Naive thymus-derived CD4-positive, alpha-beta T cell (primary cell): ENCODE measurements around the gene TNC. TPM values are rescaled to one million over a fixed set of nuclear protein-coding genes. Genes with fewer than 3 reads are reported as not detected.

Experiments
- ATAC-seq: fragments of 150-1000 bp; cut with Tn5 transposase; 2 replicates; pipeline ENCODE4 v1.10.0; 2021; ENCODE audit warnings: mild to moderate bottlenecking, moderate library complexity
- CTCF ChIA-PET: fragments of 350-600 bp; sonication (Branson Sonifier 250); formaldehyde crosslinking; loops from one replicate; lab custom pipeline; 2021; ENCODE audit warnings: antibody characterized with exemption; lab: Charles Lee
- POLR2A ChIA-PET: fragments of 350-600 bp; sonication (Branson Sonifier 250); formaldehyde crosslinking; loops from one replicate; lab custom pipeline; 2021; ENCODE audit warnings: antibody characterized with exemption, inconsistent platforms; lab: Charles Lee
- DNase-seq, 9 donors: peaks; one replicate each; pipeline versions ENCODE4 v3.0.0 to v3.0.0-alpha.2; 2020 to 2022; ENCODE audit warnings: mixed read lengths in 1 of 9
- H3K27ac ChIP-seq: one replicate; pipeline ENCODE4 v1.7.0; 2013; ENCODE audit warnings: mild to moderate bottlenecking, low read depth, low read length, moderate library complexity
- H3K27me3 ChIP-seq, 2 donors: one replicate each; pipeline ENCODE4 v1.7.0; 2013; ENCODE audit warnings: low read length in 2 of 2, mild to moderate bottlenecking in 2 of 2, moderate library complexity in 2 of 2; ENCODE audit not compliant: control insufficient read depth in 2 of 2, insufficient read depth in 2 of 2
- H3K36me3 ChIP-seq, 3 experiments: 1 replicate in 2 of 3; 2 replicates in 1 of 3; pipeline ENCODE4 v1.7.0; 2013; ENCODE audit warnings: low read length in 3 of 3, mild to moderate bottlenecking in 3 of 3, moderate library complexity in 1 of 3; ENCODE audit not compliant: insufficient read depth in 3 of 3, control insufficient read depth in 2 of 3
- H3K4me1 ChIP-seq, 2 donors: one replicate each; pipeline ENCODE4 v1.7.0; 2013; ENCODE audit warnings: low read length in 2 of 2, mild to moderate bottlenecking in 2 of 2, moderate library complexity in 1 of 2; ENCODE audit not compliant: control insufficient read depth in 2 of 2, insufficient read depth in 2 of 2
- H3K4me3 ChIP-seq: 2 replicates; pipeline ENCODE4 v1.7.0; 2013; ENCODE audit warnings: mild to moderate bottlenecking, low read length
- H3K9me3 ChIP-seq, 3 experiments: 1 replicate in 2 of 3; 2 replicates in 1 of 3; pipeline ENCODE4 v1.7.0; 2013; ENCODE audit warnings: low read length in 3 of 3; ENCODE audit not compliant: control insufficient read depth in 2 of 3
- H3K27ac Mint-ChIP-seq, 9 donors: one replicate each; pipeline ENCODE4 v1.8.0; 2020 to 2022; ENCODE audit warnings: mixed read lengths in 9 of 9, mild to moderate bottlenecking in 8 of 9, moderate library complexity in 5 of 9, inconsistent platforms in 2 of 9
- H3K27me3 Mint-ChIP-seq, 5 donors: one replicate each; pipeline ENCODE4 v1.8.0; 2021 to 2022; ENCODE audit warnings: mixed read lengths in 5 of 5, mild to moderate bottlenecking in 1 of 5
- H3K36me3 Mint-ChIP-seq, 5 donors: one replicate each; pipeline ENCODE4 v1.8.0; 2020 to 2022; ENCODE audit warnings: mixed read lengths in 5 of 5, mild to moderate bottlenecking in 3 of 5, inconsistent platforms in 1 of 5
- H3K4me1 Mint-ChIP-seq, 7 donors: one replicate each; pipeline ENCODE4 v1.8.0; 2020 to 2022; ENCODE audit warnings: mixed read lengths in 7 of 7, mild to moderate bottlenecking in 3 of 7, inconsistent platforms in 1 of 7
- H3K4me3 Mint-ChIP-seq, 10 donors: one replicate each; pipeline ENCODE4 v1.8.0; 2020 to 2022; ENCODE audit warnings: mild to moderate bottlenecking in 10 of 10, mixed read lengths in 10 of 10, moderate library complexity in 6 of 10, inconsistent platforms in 2 of 10
- H3K9me3 Mint-ChIP-seq, 11 donors: one replicate each; pipeline ENCODE4 v1.8.0; 2020 to 2022; ENCODE audit warnings: mixed read lengths in 11 of 11, mild to moderate bottlenecking in 4 of 11, inconsistent platforms in 1 of 11, moderate library complexity in 1 of 11
- intact Hi-C, 2 donors: fragments of 100-400 bp; cut with micrococcal nuclease; formaldehyde crosslinking; loops; one replicate each; pipeline ENCODE4 v1.15.1; 2023
- polyA plus RNA-seq, 2 donors: library from polyadenylated mRNA; unstranded; fragments of 300-500 nt; fragmentation: Illumina TruSeq; gene quantifications; one replicate each; pipeline ENCODE4 v1.2.3, GENCODE V29; 2021
- total RNA-seq, 6 experiments: library from RNA in 5 of 6; stranded (reverse) in 5 of 6; gene quantifications; 1 replicate in 5 of 6; 2 replicates in 1 of 6; pipeline ENCODE4 v1.2.3 and lab custom pipeline; 2021 to 2026

The TNC gene
- total and polyA plus RNA-seq, 7 experiments from 2014 or later: 0.22 TPM; not detected in 6

- no peaks in the 10 kb centered on the region for H3K36me3 Mint-ChIP-seq
- Histone ChIP-seq H3K36me3 (no peaks in the 10 kb centered on the region), H3K27ac (no peak overlapping the region), H3K27me3 (no peaks in the 10 kb centered on the region), H3K4me3 (no peak overlapping the region), H3K9me3 (no peaks in the 10 kb centered on the region), H3K4me1 (peaks cover 0 to 3% of the 10 kb centered on the region in 2 donors)
- H3K27ac Mint-ChIP-seq: no peak overlapping the region
- H3K9me3 Mint-ChIP-seq: no peaks in the 10 kb centered on the region
- no peak for DNase-seq
- intact Hi-C loops: no loop called here
- no peak for ATAC-seq
- ChIA-PET POLR2A (no interaction called here), CTCF (no interaction called here)
- no peak overlapping the region for H3K4me3 Mint-ChIP-seq
- H3K27me3 Mint-ChIP-seq: peaks cover 72 to 92% (median 81%) of the 10 kb centered on the region in 5 donors
- peaks cover 0 to 10% (median 0%) of the 10 kb centered on the region in 7 donors for H3K4me1 Mint-ChIP-seq
Measured at GRCh38 chr9:115116421-115117284, 1.3 kb downstream of the TNC start.

GRCh38 chr9:115115924-115116323, 2.0 kb downstream of the TNC start:
- H3K36me3 ChIP-seq: no peaks in the 10 kb centered on the region
- no peak for DNase-seq
- peaks cover 0 to 3% of the 10 kb centered on the region in 2 donors for H3K4me1 ChIP-seq
- no peak overlapping the region for H3K4me3 Mint-ChIP-seq
- POLR2A ChIA-PET: no interaction called here
- peaks cover 72 to 89% (median 74%) of the 10 kb centered on the region in 5 donors for H3K27me3 Mint-ChIP-seq
- H3K9me3 ChIP-seq: no peaks in the 10 kb centered on the region
- H3K27me3 ChIP-seq: no peaks in the 10 kb centered on the region
- CTCF ChIA-PET: no interaction called here
- no peak for ATAC-seq
- no peaks in the 10 kb centered on the region for H3K36me3 Mint-ChIP-seq
- no peak overlapping the region for H3K4me3 ChIP-seq
- H3K9me3 Mint-ChIP-seq: no peaks in the 10 kb centered on the region
- H3K27ac Mint-ChIP-seq: no peak overlapping the region
- intact Hi-C loops: no loop called here
- no peak overlapping the region for H3K27ac ChIP-seq
- peaks cover 0 to 3% (median 0%) of the 10 kb centered on the region in 7 donors for H3K4me1 Mint-ChIP-seq

- ChIA-PET POLR2A (no interaction called here), CTCF (interaction anchor here (1.2 kb wide), 1 partner anchor 10 kb away, joined by 3 read pairs; no protein-coding TSS in a partner anchor)
- Mint-ChIP-seq H3K4me1 (no peaks in the 10 kb centered on the region), H3K27me3 (peaks cover 70 to 87% (median 74%) of the 10 kb centered on the region in 5 donors), H3K9me3 (no peaks in the 10 kb centered on the region), H3K36me3 (no peaks in the 10 kb centered on the region), H3K27ac (no peak overlapping the region), H3K4me3 (no peak overlapping the region)
- H3K4me1 ChIP-seq: peaks cover 0 to 3% of the 10 kb centered on the region in 2 donors
- H3K36me3 ChIP-seq: no peaks in the 10 kb centered on the region
- no peaks in the 10 kb centered on the region for H3K27me3 ChIP-seq
- intact Hi-C loops: no loop called here
- no peak overlapping the region for H3K27ac ChIP-seq
- H3K9me3 ChIP-seq: no peaks in the 10 kb centered on the region
- DNase-seq: no peak
- ATAC-seq: no peak
- no peak overlapping the region for H3K4me3 ChIP-seq
Measured at GRCh38 chr9:115115117-115115880, 2.7 kb downstream of the TNC start.

GRCh38 chr9:115114546-115114945, 3.4 kb downstream of the TNC start:
- ChIA-PET POLR2A (no interaction called here), CTCF (interaction anchor here (1.2 kb wide), 1 partner anchor 11 kb away, joined by 3 read pairs; no protein-coding TSS in a partner anchor)
- Mint-ChIP-seq H3K4me3 (no peak overlapping the region), H3K36me3 (no peaks in the 10 kb centered on the region), H3K9me3 (no peaks in the 10 kb centered on the region), H3K4me1 (no peaks in the 10 kb centered on the region), H3K27me3 (peaks cover 70 to 87% (median 70%) of the 10 kb centered on the region in 5 donors), H3K27ac (no peak overlapping the region)
- Histone ChIP-seq H3K27ac (no peak overlapping the region), H3K36me3 (no peaks in the 10 kb centered on the region), H3K9me3 (no peaks in the 10 kb centered on the region), H3K27me3 (no peaks in the 10 kb centered on the region), H3K4me3 (no peak overlapping the region), H3K4me1 (peaks cover 0 to 3% of the 10 kb centered on the region in 2 donors)
- intact Hi-C loops: no loop called here
- ATAC-seq (no peak), DNase-seq (no peak)

GRCh38 chr9:115114084-115114483, 3.9 kb downstream of the TNC start:
- Mint-ChIP-seq H3K4me1 (no peaks in the 10 kb centered on the region), H3K9me3 (no peaks in the 10 kb centered on the region), H3K27me3 (peaks cover 65 to 84% (median 69%) of the 10 kb centered on the region in 5 donors), H3K4me3 (no peak overlapping the region), H3K27ac (no peak overlapping the region), H3K36me3 (no peaks in the 10 kb centered on the region)
- Histone ChIP-seq H3K4me1 (peaks cover 0 to 3% of the 10 kb centered on the region in 2 donors), H3K4me3 (no peak overlapping the region), H3K27ac (no peak overlapping the region), H3K36me3 (no peaks in the 10 kb centered on the region), H3K9me3 (no peaks in the 10 kb centered on the region), H3K27me3 (no peaks in the 10 kb centered on the region)
- POLR2A ChIA-PET: no interaction called here
- no peak for DNase-seq
- ATAC-seq: no peak
- intact Hi-C loops: no loop called here
- CTCF ChIA-PET: interaction anchor here (1.2 kb wide), 1 partner anchor 11 kb away, joined by 3 read pairs; no protein-coding TSS in a partner anchor

GRCh38 chr9:115111874-115112273, 6.1 kb downstream of the TNC start:
- no peak overlapping the region for H3K4me3 Mint-ChIP-seq
- no peaks in the 10 kb centered on the region for H3K9me3 Mint-ChIP-seq
- no peak for DNase-seq
- no peak overlapping the region for H3K27ac Mint-ChIP-seq
- CTCF ChIA-PET: no interaction called here
- Histone ChIP-seq H3K4me3 (no peak overlapping the region), H3K9me3 (no peaks in the 10 kb centered on the region), H3K4me1 (no peaks in the 10 kb centered on the region), H3K27ac (no peak overlapping the region), H3K36me3 (no peaks in the 10 kb centered on the region), H3K27me3 (no peaks in the 10 kb centered on the region)
- peaks cover 48 to 73% (median 55%) of the 10 kb centered on the region in 5 donors for H3K27me3 Mint-ChIP-seq
- peaks cover 0 to 1% (median 0%) of the 10 kb centered on the region in 7 donors for H3K4me1 Mint-ChIP-seq
- intact Hi-C loops: no loop called here
- H3K36me3 Mint-ChIP-seq: no peaks in the 10 kb centered on the region
- POLR2A ChIA-PET: no interaction called here
- ATAC-seq: no peak
